SK-N-SH (cell line): ENCODE measurements around the gene SC5D. TPM values are rescaled to one million over a fixed set of nuclear protein-coding genes. Genes with fewer than 3 reads are reported as not detected.

Experiments used
- CTCF ChIA-PET: fragments of 300-600, 350-600 bp; formaldehyde crosslinking; extraction: SDS; loops from one replicate; lab custom pipeline; 2021; lab: Yijun Ruan, JAX
- POLR2A ChIA-PET: fragments of 350-600 bp; sonication (Branson Sonifier 250); formaldehyde crosslinking; extraction: SDS; loops from one replicate; lab custom pipeline; 2020; ENCODE audit warnings: antibody characterized with exemption, inconsistent platforms; lab: Yijun Ruan, JAX
- DNase-seq: peaks from one replicate; pipeline ENCODE4 v3.0.0; 2012
- H2AFZ ChIP-seq: fragments of 200-600 bp; sonication (generic); 2 replicates; pipeline ENCODE4 v1.8.1; 2016; ENCODE audit warnings: antibody characterized with exemption, mild to moderate bottlenecking, low read depth
- H3F3A ChIP-seq: fragments of 200-600 bp; sonication (generic); replicated peaks from 2 replicates; pipeline ENCODE3; 2016; ENCODE audit warnings: antibody characterized with exemption, mild to moderate bottlenecking; ENCODE audit not compliant: insufficient read depth
- H3K27ac ChIP-seq, 2 experiments: fragments of 200-500 bp in 1 of 2; fragments of 200-600 bp in 1 of 2; sonication (Bioruptor generic) in 1 of 2; sonication (generic), shearing (Covaris generic) in 1 of 2; 2 replicates each; pipeline versions ENCODE4 v1.5.1 to v1.6.1; 2014 to 2016; ENCODE audit warnings: low read depth in 2 of 2, inconsistent platforms in 1 of 2, low read length in 1 of 2, mild to moderate bottlenecking in 1 of 2, mixed read lengths in 1 of 2
- H3K27me3 ChIP-seq: fragments of 200-600 bp; sonication (generic), shearing (Covaris generic); 2 replicates; pipeline ENCODE4 v1.6.1; 2016; ENCODE audit warnings: mixed run types; ENCODE audit not compliant: insufficient read depth
- H3K36me3 ChIP-seq, 2 experiments: fragments of 200-500 bp in 1 of 2; fragments of 200-600 bp in 1 of 2; sonication (Bioruptor generic) in 1 of 2; sonication (generic) in 1 of 2; replicated peaks in 1 of 2; 2 replicates each; pipeline versions ENCODE3 to v1.5.1; 2014 to 2016; ENCODE audit warnings: low read length in 1 of 2, mild to moderate bottlenecking in 1 of 2; ENCODE audit not compliant: insufficient read depth in 2 of 2, control insufficient read depth in 1 of 2
- H3K4me1 ChIP-seq, 2 experiments: fragments of 200-500 bp in 1 of 2; fragments of 200-600 bp in 1 of 2; sonication (Bioruptor generic) in 1 of 2; sonication (generic), shearing (Covaris generic) in 1 of 2; 2 replicates each; pipeline versions ENCODE4 v1.5.1 to v1.6.1; 2014 to 2016; ENCODE audit warnings: low read depth in 1 of 2, low read length in 1 of 2, mixed run types in 1 of 2; ENCODE audit not compliant: insufficient read depth in 2 of 2, control insufficient read depth in 1 of 2
- H3K4me2 ChIP-seq: fragments of 200-600 bp; sonication (generic), shearing (Covaris generic); 2 replicates; pipeline ENCODE4 v1.6.1; 2017; ENCODE audit warnings: mixed run types
- H3K4me3 ChIP-seq, 2 experiments: fragments of 200-500 bp in 1 of 2; fragments of 200-600 bp in 1 of 2; sonication (Bioruptor generic) in 1 of 2; sonication (generic), shearing (Covaris generic) in 1 of 2; 2 replicates each; pipeline versions ENCODE4 v1.5.1 to v1.8.1; 2014 to 2016; ENCODE audit warnings: low read depth in 2 of 2, inconsistent platforms in 1 of 2, low read length in 1 of 2, mild to moderate bottlenecking in 1 of 2, mixed read lengths in 1 of 2, moderate library complexity in 1 of 2
- H3K79me2 ChIP-seq: fragments of 200-600 bp; sonication (generic); 2 replicates; pipeline ENCODE4 v1.8.1; 2017; ENCODE audit warnings: mild to moderate bottlenecking; ENCODE audit not compliant: insufficient read depth
- H3K9ac ChIP-seq: fragments of 200-600 bp; sonication (generic); 2 replicates; pipeline ENCODE4 v1.6.1; 2017; ENCODE audit warnings: mixed run types
- H3K9me2 ChIP-seq: fragments of 200-600 bp; sonication (generic); 2 replicates; pipeline ENCODE4 v1.6.1; 2017; ENCODE audit warnings: mixed run types
- H3K9me3 ChIP-seq: fragments of 200-600 bp; sonication (generic); 2 replicates; pipeline ENCODE4 v1.6.1; 2017; ENCODE audit warnings: mixed run types, mild to moderate bottlenecking, moderate library complexity
- H4K20me1 ChIP-seq: fragments of 200-600 bp; sonication (generic); 2 replicates; pipeline ENCODE4 v1.6.1; 2017; ENCODE audit warnings: mild to moderate bottlenecking, mixed run types; ENCODE audit not compliant: insufficient read depth
- CHD2 ChIP-seq: fragments of 150-350 bp; IDR thresholded peaks from 2 replicates; pipeline ENCODE4 v1.6.1; 2018; ENCODE audit warnings: low read length; ENCODE audit not compliant: partially characterized antibody
- NRF1 ChIP-seq: IDR thresholded peaks from 2 replicates; pipeline ENCODE4 v1.6.1; 2012; ENCODE audit warnings: low read depth, mild to moderate bottlenecking, low read length
- POLR2AphosphoS5 ChIP-seq: IDR thresholded peaks from 2 replicates; pipeline ENCODE4 v1.6.1; 2012; ENCODE audit warnings: low read depth, low read length
- RCOR1 ChIP-seq: fragments of 150-350 bp; IDR thresholded peaks from 2 replicates; pipeline ENCODE4 v1.6.1; 2017; ENCODE audit warnings: antibody characterized with exemption, low read length
- REST ChIP-seq: IDR thresholded peaks from 2 replicates; pipeline ENCODE4 v1.6.1; 2012; ENCODE audit warnings: mild to moderate bottlenecking, low read depth, low read length, moderate library complexity
- RXRA ChIP-seq: IDR thresholded peaks from 2 replicates; pipeline ENCODE4 v1.4.0; 2012; ENCODE audit warnings: low read depth, mild to moderate bottlenecking, borderline replicate concordance
- SIN3A ChIP-seq: IDR thresholded peaks from 2 replicates; pipeline ENCODE4 v1.6.1; 2012; ENCODE audit warnings: low read depth, mild to moderate bottlenecking, low read length, moderate library complexity, borderline replicate concordance
- SMC3 ChIP-seq: IDR thresholded peaks from 2 replicates; pipeline ENCODE4 v1.6.1; 2012; ENCODE audit warnings: low read depth, low read length, improper control_type of control experiment
- TCF12 ChIP-seq: IDR thresholded peaks from 2 replicates; pipeline ENCODE4 v1.4.0; 2012
- WGBS: methylation state at CpG from one replicate; pipeline ENCODE4 v1.1.6; 2017; ENCODE audit warnings: low lambda C conversion rate; 5-methylcytosine and 5-hydroxymethylcytosine counted together
- polyA plus RNA-seq, 3 experiments: library from polyadenylated mRNA; depleted of rRNA; stranded (reverse); fragments of >200 nt; gene quantifications; 2 replicates each; pipeline ENCODE4 v1.2.3, GENCODE V29; 2012

The SC5D gene
- polyA plus RNA-seq, 1 of the 3 experiments (the other 2 are of a cell fraction) = 8.9 TPM

- 48% methylated on average over 1 of the region's 1 CpG for WGBS
- ChIA-PET CTCF (no interaction called here), POLR2A (no interaction called here)
Measured at GRCh38 chr11:121257976-121258375, 34.6 kb upstream of the SC5D start.

GRCh38 chr11:121265586-121265985 lies 27.0 kb upstream of the SC5D start:
- no peak for DNase-seq
- WGBS = 24% methylated on average over 5 of the region's 6 CpGs
- no peaks in the 10 kb centered on the region for H3F3A ChIP-seq
- H3K9me2 ChIP-seq = no peaks in the 10 kb centered on the region
- no peak overlapping the region for H3K9ac ChIP-seq
- no peaks in the 10 kb centered on the region for H3K27me3 ChIP-seq
- H3K27ac ChIP-seq = no peak overlapping the region
- CTCF ChIA-PET = interaction anchor here (1.7 kb wide), 1 partner anchor 16 kb away, joined by 4 read pairs; no protein-coding TSS in a partner anchor
- no peaks in the 10 kb centered on the region for H3K36me3 ChIP-seq
- H3K4me1 ChIP-seq = no peaks in the 10 kb centered on the region
- no peak overlapping the region for H3K4me2 ChIP-seq
- H3K79me2 ChIP-seq = no peaks in the 10 kb centered on the region
- no peak overlapping the region for H2AFZ ChIP-seq
- no peaks in the 10 kb centered on the region for H4K20me1 ChIP-seq
- no peak for TF ChIP-seq NRF1
- no peak for TF ChIP-seq SIN3A
- TF ChIP-seq SMC3 = no peak
- TF ChIP-seq POLR2AphosphoS5 = no peak
- TF ChIP-seq TCF12 = no peak
- no peaks in the 10 kb centered on the region for H3K9me3 ChIP-seq
- POLR2A ChIA-PET = no interaction called here
- no peak overlapping the region for H3K4me3 ChIP-seq

More at GRCh38 chr11:121257976-121258375, 34.6 kb upstream of the SC5D start:
- no peaks in the 10 kb centered on the region for H3K4me1 ChIP-seq
- no peaks in the 10 kb centered on the region for H3F3A ChIP-seq
- no peak overlapping the region for H3K9ac ChIP-seq
- no peak overlapping the region for H3K27ac ChIP-seq
- H3K9me2 ChIP-seq = no peaks in the 10 kb centered on the region
- peaks cover 2% of the 10 kb centered on the region; the same call in 1 of the 2 replicates for H3K9me3 ChIP-seq
- no peaks in the 10 kb centered on the region for H4K20me1 ChIP-seq
- H3K36me3 ChIP-seq = no peaks in the 10 kb centered on the region
- H2AFZ ChIP-seq = no peak overlapping the region
- H3K27me3 ChIP-seq = no peaks in the 10 kb centered on the region
- TF ChIP-seq RXRA (no peak), TCF12 (no peak)
- TF ChIP-seq, all 33 proteins: peak for 0
- H3K4me2 ChIP-seq = no peak overlapping the region
- H3K4me3 ChIP-seq = no peak overlapping the region
- DNase-seq = no peak
- H3K79me2 ChIP-seq = no peaks in the 10 kb centered on the region

- no peaks in the 10 kb centered on the region for H4K20me1 ChIP-seq
- no peaks in the 10 kb centered on the region for H3K9me2 ChIP-seq
- no peaks in the 10 kb centered on the region for H3K4me1 ChIP-seq
- H3K27ac ChIP-seq = no peak overlapping the region
- no peak overlapping the region for H2AFZ ChIP-seq
- DNase-seq = no peak
- H3K4me2 ChIP-seq = no peak overlapping the region
- no peaks in the 10 kb centered on the region for H3K9me3 ChIP-seq
- ChIA-PET POLR2A (no interaction called here), CTCF (interaction anchor here (0.8 to 1.7 kb wide), 4 partner anchors 18 to 159 kb away, joined by 3 to 4 read pairs (median 3); no protein-coding TSS in a partner anchor)
- no peaks in the 10 kb centered on the region for H3K79me2 ChIP-seq
- no peaks in the 10 kb centered on the region for H3K36me3 ChIP-seq
- H3F3A ChIP-seq = no peaks in the 10 kb centered on the region
- no peak overlapping the region for H3K9ac ChIP-seq
- TF ChIP-seq REST (no peak), CHD2 (no peak), RCOR1 (no peak)
- no peaks in the 10 kb centered on the region for H3K27me3 ChIP-seq
- no peak overlapping the region for H3K4me3 ChIP-seq
- 12% methylated on average over 2 of the region's 2 CpGs for WGBS
Measured at GRCh38 chr11:121268581-121268980, 24.0 kb upstream of the SC5D start.
